PC-9 (cell line): ENCODE results near the gene STAG1.

Experiments used
- CTCF ChIP-seq: fragments of 200-600 bp; sonication (generic); conservative IDR thresholded peaks from 2 replicates; pipeline ENCODE4 v1.6.1; 2017; ENCODE audit warnings: mixed run types, antibody characterized with exemption, mild to moderate bottlenecking, moderate library complexity
- EZH2 ChIP-seq: fragments of 200-600 bp; sonication (generic); IDR thresholded peaks from 2 replicates; pipeline ENCODE4 v1.8.0; 2017; ENCODE audit warnings: antibody characterized with exemption, low read depth

GRCh38 chr3:136512381-136512780 is 239.8 kb downstream of the STAG1 start:
- TF ChIP-seq CTCF, result no peak
- TF ChIP-seq EZH2, result no peak
